Measurements from ENCODE around the gene STMN3.

GRCh38 chr20:63642527-63643247 is 10.5 kb downstream of the STMN3 start:
- TF ChIP-seq ZNF232 (CRISPR knock-in tag; IDR thresholded peaks at IDR 0.05) (0 out of 2 replicates have a peak, but pooled peaks have one; percentile 14), CTCF (IDR thresholded peaks at IDR 0.05) (no peak), USF2 (CRISPR knock-in tag; IDR thresholded peaks at IDR 0.05) (no peak), CREB1 (CRISPR knock-in tag; IDR thresholded peaks at IDR 0.05) (no peak)
- TF ChIP-seq, protein P1, sequence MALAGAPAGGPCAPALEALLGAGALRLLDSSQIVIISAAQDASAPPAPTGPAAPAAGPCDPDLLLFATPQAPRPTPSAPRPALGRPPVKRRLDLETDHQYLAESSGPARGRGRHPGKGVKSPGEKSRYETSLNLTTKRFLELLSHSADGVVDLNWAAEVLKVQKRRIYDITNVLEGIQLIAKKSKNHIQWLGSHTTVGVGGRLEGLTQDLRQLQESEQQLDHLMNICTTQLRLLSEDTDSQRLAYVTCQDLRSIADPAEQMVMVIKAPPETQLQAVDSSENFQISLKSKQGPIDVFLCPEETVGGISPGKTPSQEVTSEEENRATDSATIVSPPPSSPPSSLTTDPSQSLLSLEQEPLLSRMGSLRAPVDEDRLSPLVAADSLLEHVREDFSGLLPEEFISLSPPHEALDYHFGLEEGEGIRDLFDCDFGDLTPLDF (CRISPR knock-in tag; IDR thresholded peaks at IDR 0.05) = no peak
- TF ChIP-seq, protein P2, sequence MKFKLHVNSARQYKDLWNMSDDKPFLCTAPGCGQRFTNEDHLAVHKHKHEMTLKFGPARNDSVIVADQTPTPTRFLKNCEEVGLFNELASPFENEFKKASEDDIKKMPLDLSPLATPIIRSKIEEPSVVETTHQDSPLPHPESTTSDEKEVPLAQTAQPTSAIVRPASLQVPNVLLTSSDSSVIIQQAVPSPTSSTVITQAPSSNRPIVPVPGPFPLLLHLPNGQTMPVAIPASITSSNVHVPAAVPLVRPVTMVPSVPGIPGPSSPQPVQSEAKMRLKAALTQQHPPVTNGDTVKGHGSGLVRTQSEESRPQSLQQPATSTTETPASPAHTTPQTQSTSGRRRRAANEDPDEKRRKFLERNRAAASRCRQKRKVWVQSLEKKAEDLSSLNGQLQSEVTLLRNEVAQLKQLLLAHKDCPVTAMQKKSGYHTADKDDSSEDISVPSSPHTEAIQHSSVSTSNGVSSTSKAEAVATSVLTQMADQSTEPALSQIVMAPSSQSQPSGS (CRISPR knock-in tag; IDR thresholded peaks at IDR 0.05; ENCODE audit: borderline replicate concordance, low read depth) = no peak

Data from WTC11 (cell line).